Loucy (cell line): ENCODE measurements around the gene EVA1B.

Experiments used
- H2AFZ ChIP-seq: fragments of 200-600 bp; sonication (generic); 2 replicates; pipeline ENCODE4 v1.6.0; 2016; ENCODE audit warnings: antibody characterized with exemption, mild to moderate bottlenecking, low read length, moderate library complexity
- H3F3A ChIP-seq: fragments of 200-600 bp; 2 replicates; pipeline ENCODE4 v1.6.0; 2016; ENCODE audit warnings: antibody characterized with exemption, low read depth, mild to moderate bottlenecking
- H3K27me3 ChIP-seq: fragments of 200-600 bp; sonication (generic); 2 replicates; pipeline ENCODE4 v1.6.1; 2014; ENCODE audit warnings: low read length, mild to moderate bottlenecking; ENCODE audit not compliant: insufficient read depth, poor library complexity, severe bottlenecking
- H3K36me3 ChIP-seq: fragments of 200-600 bp; sonication (generic); 2 replicates; pipeline ENCODE4 v1.6.1; 2016; ENCODE audit warnings: low read length; ENCODE audit not compliant: insufficient read depth
- H3K4me1 ChIP-seq: fragments of 200-600 bp; sonication (generic); 2 replicates; pipeline ENCODE4 v1.5.1; 2014; ENCODE audit warnings: low read length, mild to moderate bottlenecking; ENCODE audit not compliant: insufficient read depth, poor library complexity, severe bottlenecking
- H3K4me2 ChIP-seq: fragments of 200-600 bp; sonication (generic); 2 replicates; pipeline ENCODE4 v1.6.0; 2014; ENCODE audit warnings: antibody characterized with exemption, low read length, low read depth, mild to moderate bottlenecking; ENCODE audit not compliant: poor library complexity, severe bottlenecking
- H3K4me3 ChIP-seq: fragments of 200-600 bp; sonication (generic); 2 replicates; pipeline ENCODE4 v1.5.1; 2014; ENCODE audit warnings: low read length, mild to moderate bottlenecking, mixed read lengths; ENCODE audit not compliant: poor library complexity, severe bottlenecking
- H3K79me2 ChIP-seq: fragments of 200-600 bp; sonication (generic); 2 replicates; pipeline ENCODE4 v1.6.1; 2014; ENCODE audit warnings: low read length; ENCODE audit not compliant: insufficient read depth
- H3K9ac ChIP-seq: fragments of 200-600 bp; sonication (generic); 2 replicates; pipeline ENCODE4 v1.6.0; 2014; ENCODE audit warnings: mild to moderate bottlenecking, low read depth, low read length, moderate library complexity; ENCODE audit not compliant: poor library complexity, severe bottlenecking
- H3K9me2 ChIP-seq: fragments of 200-600 bp; sonication (generic); replicated peaks from 2 replicates; pipeline ENCODE4 v1.6.1; 2016; ENCODE audit warnings: low read depth, low read length, mixed read lengths
- H3K9me3 ChIP-seq: fragments of 200-600 bp; sonication (generic); 2 replicates; pipeline ENCODE4 v1.6.1; 2014; ENCODE audit warnings: mild to moderate bottlenecking, antibody characterized with exemption, low read length, low read depth; ENCODE audit not compliant: insufficient read depth
- H4K20me1 ChIP-seq: fragments of 200-600 bp; sonication (generic); 2 replicates; pipeline ENCODE4 v1.6.0; 2014; ENCODE audit warnings: antibody characterized with exemption, low read length, mild to moderate bottlenecking; ENCODE audit not compliant: insufficient read depth, poor library complexity, severe bottlenecking
- CTCF ChIP-seq: fragments of 200-600 bp; sonication (generic); conservative IDR thresholded peaks from 2 replicates; pipeline ENCODE4 v1.5.1; 2014; ENCODE audit warnings: mild to moderate bottlenecking, antibody characterized with exemption, low read length
- EZH2phosphoT487 ChIP-seq: fragments of 200-600 bp; IDR thresholded peaks from 2 replicates; pipeline ENCODE4 v1.6.1; 2018; ENCODE audit warnings: antibody characterized with exemption, mild to moderate bottlenecking, moderate library complexity, borderline replicate concordance

Gene EVA1B

GRCh38 chr1:36284061-36284460 lies 39.4 kb downstream of the EVA1B start:
- no peaks in the 10 kb centered on the region for H3K27me3 ChIP-seq
- no peaks in the 10 kb centered on the region for H3K4me1 ChIP-seq
- H2AFZ ChIP-seq: no peak overlapping the region
- no peak for TF ChIP-seq EZH2phosphoT487
- no peak for TF ChIP-seq CTCF
- peaks cover 20% of the 10 kb centered on the region; the same call in 1 of the 2 replicates for H3K79me2 ChIP-seq
- peaks cover 19% of the 10 kb centered on the region for H4K20me1 ChIP-seq
- H3F3A ChIP-seq: no peaks in the 10 kb centered on the region
- H3K4me3 ChIP-seq: no peak overlapping the region
- no peaks in the 10 kb centered on the region for H3K9me2 ChIP-seq
- H3K9me3 ChIP-seq: no peaks in the 10 kb centered on the region
- H3K9ac ChIP-seq: no peak overlapping the region
- peaks cover 66% of the 10 kb centered on the region for H3K36me3 ChIP-seq
- H3K4me2 ChIP-seq: no peak overlapping the region

- Histone ChIP-seq H3K27me3 (no peaks in the 10 kb centered on the region), H3K9me3 (no peaks in the 10 kb centered on the region), H3K4me3 (no peak overlapping the region), H3K9ac (no peak overlapping the region), H2AFZ (no peak overlapping the region), H4K20me1 (peaks cover 12% of the 10 kb centered on the region), H3K9me2 (no peaks in the 10 kb centered on the region), H3K4me1 (no peaks in the 10 kb centered on the region), H3K36me3 (peaks cover 35% of the 10 kb centered on the region), H3K4me2 (no peak overlapping the region), H3F3A (no peaks in the 10 kb centered on the region), H3K79me2 (peaks cover 24% of the 10 kb centered on the region; the same call in 1 of the 2 replicates)
- no peak for TF ChIP-seq EZH2phosphoT487
- no peak for TF ChIP-seq CTCF
These were observed 43.6 kb downstream of the EVA1B start for GRCh38 chr1:36279789-36280296.

GRCh38 chr1:36279110-36279788 lies 44.2 kb downstream of the EVA1B start:
- Histone ChIP-seq H3K4me1 (no peaks in the 10 kb centered on the region), H3K4me2 (no peak overlapping the region), H3K9me3 (no peaks in the 10 kb centered on the region), H3K4me3 (no peak overlapping the region), H3K9ac (no peak overlapping the region), H3K9me2 (no peaks in the 10 kb centered on the region), H2AFZ (no peak overlapping the region), H3F3A (no peaks in the 10 kb centered on the region), H3K27me3 (no peaks in the 10 kb centered on the region), H4K20me1 (peaks cover 12% of the 10 kb centered on the region), H3K36me3 (peaks cover 35% of the 10 kb centered on the region), H3K79me2 (peaks cover 26% of the 10 kb centered on the region; the same call in 1 of the 2 replicates)
- TF ChIP-seq EZH2phosphoT487: no peak
- no peak for TF ChIP-seq CTCF
